GM12801 (cell line): Measurements from ENCODE around the gene CIC.

Experiments
- CTCF ChIP-seq: IDR thresholded peaks from one replicate; pipeline ENCODE4 v1.5.1; 2011; ENCODE audit warnings: control low read depth; ENCODE audit not compliant: insufficient read length; ENCODE audit errors: extremely low read depth

The CIC gene

GRCh38 chr19:42269478-42270345, 660 bp downstream of the CIC start:
- no peak for TF ChIP-seq CTCF

GRCh38 chr19:42270346-42271044, 1.4 kb downstream of the CIC start:
- TF ChIP-seq CTCF: no peak

- no peak for TF ChIP-seq CTCF
These were observed 2.0 kb downstream of the CIC start for GRCh38 chr19:42271045-42271419.

GRCh38 chr19:42271861-42272534, 2.9 kb downstream of the CIC start:
- TF ChIP-seq CTCF: no peak

- TF ChIP-seq CTCF: no peak
These were observed 3.5 kb downstream of the CIC start for GRCh38 chr19:42272535-42272897.

- no peak for TF ChIP-seq CTCF
These were observed 3.9 kb downstream of the CIC start for GRCh38 chr19:42272989-42273406.

- TF ChIP-seq CTCF: no peak
These were observed 4.5 kb downstream of the CIC start for GRCh38 chr19:42273407-42274064.
